Amniotic epithelial cell (primary cell): ENCODE measurements around the gene NRK.
"Not testable (repeated sequence)": the region's sequence is repeated elsewhere in the genome, so short reads cannot be mapped to it uniquely, and the experiment has no call there.

Experiments used
- DNase-seq: peaks from one replicate; pipeline ENCODE4 v3.0.0-alpha.2; 2010; ENCODE audit warnings: low read depth

The NRK gene

GRCh38 chrX:105894721-105895120 lies 72.4 kb downstream of the NRK start:
- DNase-seq = peak; percentile 72

GRCh38 chrX:105909576-105909975 lies 87.2 kb downstream of the NRK start:
- no peak for DNase-seq

GRCh38 chrX:105910563-105911105 lies 88.3 kb downstream of the NRK start:
- DNase-seq = peak; percentile 95

GRCh38 chrX:105945266-105945665 lies 122.9 kb downstream of the NRK start:
- DNase-seq = no peak

DNA sequence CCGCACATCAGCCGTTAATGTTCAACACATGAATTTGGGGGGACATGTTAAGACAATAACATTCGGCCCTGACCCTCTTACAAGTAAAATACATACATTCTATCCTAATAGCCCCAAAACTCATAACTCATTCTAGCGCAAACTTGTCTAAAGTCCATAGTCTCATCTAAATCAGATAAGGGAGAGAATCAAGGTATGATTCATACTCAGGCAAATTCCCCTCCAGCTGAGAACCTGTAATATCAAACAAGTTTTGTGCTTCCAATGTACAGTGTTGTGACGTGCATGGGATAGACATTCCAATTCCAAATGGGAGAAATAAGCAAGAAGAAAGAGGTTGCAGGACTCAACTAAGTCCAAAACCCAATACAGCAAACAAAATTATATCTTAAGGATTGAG lies 147.1 kb downstream of the NRK start:
- no peak for DNase-seq

GRCh38 chrX:105972690-105973386 lies 150.5 kb downstream of the NRK start:
- no peak for DNase-seq

DNA sequence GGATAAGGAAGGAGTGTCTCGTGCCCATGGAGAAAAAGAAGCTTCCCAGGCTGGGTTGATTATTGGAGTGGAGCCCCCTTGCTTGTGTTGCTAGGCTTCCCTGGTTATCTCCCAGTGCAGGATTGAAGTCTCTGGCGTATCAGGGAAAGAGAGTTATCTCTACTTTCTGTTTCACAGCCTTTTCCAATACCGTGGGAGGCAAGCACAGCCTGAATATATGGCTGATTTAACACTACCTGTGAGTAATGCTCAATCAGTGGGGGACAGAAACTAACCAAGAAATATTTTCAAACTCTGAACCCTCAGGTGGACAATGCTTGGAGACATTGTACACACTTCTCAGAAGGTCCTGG lies 151.0 kb downstream of the NRK start:
- no peak for DNase-seq

DNA sequence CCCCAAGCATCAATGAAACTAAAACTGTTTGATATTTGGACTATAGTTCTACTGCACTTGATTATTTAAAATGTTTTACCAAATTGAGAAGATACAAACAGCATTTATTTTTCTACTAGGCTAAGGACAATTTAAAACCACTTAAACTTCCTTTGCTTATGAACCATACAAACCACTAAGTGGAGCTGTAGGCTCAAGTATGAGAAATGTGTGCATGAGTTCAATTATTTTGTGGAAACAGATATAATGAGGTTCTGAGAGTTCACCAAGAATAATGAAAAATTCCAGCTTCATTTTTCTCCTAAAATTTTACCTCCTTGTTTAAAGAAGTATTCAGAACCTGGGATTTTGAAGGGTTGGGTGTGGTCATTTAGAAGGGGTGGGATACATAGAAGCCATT lies 153.0 kb downstream of the NRK start:
- DNase-seq = peak; percentile 15

DNA sequence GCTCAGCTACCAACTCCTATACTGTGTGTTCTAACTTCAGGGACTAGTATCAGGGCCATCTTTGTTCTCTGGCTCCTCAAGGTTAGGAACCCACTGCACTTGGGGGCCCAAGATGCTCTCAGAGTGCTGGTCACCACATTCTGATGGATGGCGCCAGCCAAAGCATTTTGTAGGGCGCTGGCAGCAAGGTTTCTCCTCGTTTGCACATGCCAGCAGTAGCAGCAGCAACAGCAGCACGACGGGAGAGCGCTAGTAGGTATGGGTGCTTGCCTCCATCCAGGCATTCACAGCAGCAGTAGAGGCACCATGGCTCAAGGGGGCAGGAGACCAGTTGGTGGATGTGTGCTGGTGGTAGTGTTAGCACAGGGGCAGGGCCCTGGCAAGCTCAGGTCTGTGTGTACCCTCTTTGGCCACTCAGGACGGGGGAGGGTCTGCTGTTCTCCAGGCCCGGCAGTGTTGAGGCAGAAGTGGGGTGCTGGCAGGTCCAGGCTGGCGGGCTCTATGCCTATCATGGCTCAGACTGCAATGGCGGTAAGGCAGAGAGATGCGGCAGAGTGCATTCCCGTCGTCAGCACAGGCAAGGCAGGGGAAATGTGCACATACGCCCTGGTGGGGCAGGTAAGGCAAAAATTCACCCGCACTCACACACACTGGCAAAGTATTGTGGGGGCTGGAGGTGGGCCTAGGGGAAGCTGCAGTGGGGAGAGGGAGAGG lies 159.6 kb downstream of the NRK start:
- no peak for DNase-seq

DNA sequence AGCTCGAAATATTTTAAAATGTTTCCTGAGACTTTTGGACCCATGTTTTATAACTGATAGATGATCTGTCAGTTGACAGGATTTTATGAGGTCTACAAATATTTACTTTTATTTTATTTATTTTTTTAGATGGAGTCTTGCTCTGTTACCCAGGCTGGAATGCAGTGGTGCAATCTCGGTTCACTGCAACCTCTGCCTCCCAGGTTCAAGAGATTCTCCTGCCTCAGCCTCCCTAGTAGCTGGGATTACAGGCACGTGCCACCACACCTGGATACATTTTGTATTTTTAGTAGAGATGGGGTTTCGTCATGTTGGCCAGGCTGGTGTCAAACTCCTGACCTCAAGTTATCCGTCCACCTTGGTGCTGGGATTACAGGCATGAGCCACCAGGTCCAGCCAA lies 166.1 kb downstream of the NRK start:
- DNase-seq = not testable (repeated sequence)

GRCh38 chrX:105999294-105999693 lies 177.0 kb downstream of the NRK start:
- DNase-seq = peak; percentile 7

DNA sequence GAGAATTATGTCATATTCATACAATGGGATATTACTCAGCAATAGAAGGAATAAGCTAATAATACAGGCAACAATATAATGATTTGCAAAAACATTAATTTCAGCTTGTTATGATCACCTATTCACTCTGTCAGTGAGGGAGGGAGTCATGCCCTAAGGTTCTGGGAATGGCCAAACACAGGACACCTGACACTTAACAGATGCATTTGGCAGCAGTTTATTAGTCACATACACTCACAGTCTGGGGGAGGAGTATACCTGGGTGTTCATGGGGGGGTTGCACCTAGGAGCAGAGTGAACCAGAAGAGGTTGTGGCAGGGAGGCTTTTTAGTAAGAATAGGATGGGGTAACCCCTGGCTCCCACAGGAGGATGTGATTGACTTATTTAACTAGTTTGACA lies 177.9 kb downstream of the NRK start:
- DNase-seq = no peak

DNA sequence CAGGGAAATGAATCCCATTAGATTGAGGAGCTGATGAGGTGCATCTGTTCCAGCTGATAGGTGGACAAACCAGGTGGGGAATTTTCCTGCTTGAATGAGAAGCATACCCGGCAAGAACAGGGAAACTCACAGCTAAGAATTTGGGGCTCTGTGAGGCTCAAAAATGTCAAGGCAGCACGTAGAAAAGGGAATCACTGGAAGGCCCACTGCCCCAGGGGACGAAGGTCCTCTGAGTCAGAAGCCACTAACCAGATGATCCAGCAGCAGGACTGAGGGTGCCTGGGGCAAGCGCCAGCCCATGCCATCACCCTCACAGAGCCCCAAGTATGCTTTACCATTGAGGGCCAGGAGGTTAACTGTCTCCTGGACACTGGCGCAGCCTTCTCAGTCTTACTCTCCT lies 178.3 kb downstream of the NRK start:
- DNase-seq = not testable (repeated sequence)

- DNase-seq = no peak
Observed at GRCh38 chrX:106005684-106006083, 183.3 kb downstream of the NRK start.

GRCh38 chrX:106007815-106008214 lies 185.5 kb downstream of the NRK start:
- no peak for DNase-seq
